Activated naive CD8-positive, alpha-beta T cell treated with anti-CD3 and anti-CD28 coated beads for 36 hours (primary cell): ENCODE measurements around the gene POLH. TPM values are rescaled to one million over a fixed set of nuclear protein-coding genes. Genes with fewer than 3 reads are reported as not detected.
A peak's percentile ranks its signal among the peaks of the same experiment; 100 is the strongest.
"Not testable (repeated sequence)": the region's sequence is repeated elsewhere in the genome, so short reads cannot be mapped to it uniquely, and the experiment has no call there.

Source experiments
- DNase-seq: peaks from one replicate; pipeline ENCODE4 v3.0.0; 2021
- H3K27ac Mint-ChIP-seq: one replicate; pipeline ENCODE4 v1.8.0; 2022; ENCODE audit warnings: mild to moderate bottlenecking, moderate library complexity, mixed read lengths
- H3K27me3 Mint-ChIP-seq: one replicate; pipeline ENCODE4 v1.8.0; 2022; ENCODE audit warnings: mild to moderate bottlenecking, mixed read lengths
- H3K36me3 Mint-ChIP-seq: one replicate; pipeline ENCODE4 v1.8.0; 2021; ENCODE audit warnings: mild to moderate bottlenecking, mixed read lengths
- H3K4me1 Mint-ChIP-seq: one replicate; pipeline ENCODE4 v1.8.0; 2021; ENCODE audit warnings: mixed read lengths
- H3K4me3 Mint-ChIP-seq: one replicate; pipeline ENCODE4 v1.8.0; 2022; ENCODE audit warnings: mild to moderate bottlenecking, moderate library complexity, mixed read lengths
- H3K9me3 Mint-ChIP-seq: one replicate; pipeline ENCODE4 v1.8.0; 2022; ENCODE audit warnings: mixed read lengths
- total RNA-seq, 2 experiments: library from RNA; stranded (reverse); gene quantifications; one replicate each; pipeline ENCODE4 v1.2.3, GENCODE V29; 2021

POLH gene
- total RNA-seq, 2 experiments from 2014 or later: 23.4 to 30.1 TPM

DNA sequence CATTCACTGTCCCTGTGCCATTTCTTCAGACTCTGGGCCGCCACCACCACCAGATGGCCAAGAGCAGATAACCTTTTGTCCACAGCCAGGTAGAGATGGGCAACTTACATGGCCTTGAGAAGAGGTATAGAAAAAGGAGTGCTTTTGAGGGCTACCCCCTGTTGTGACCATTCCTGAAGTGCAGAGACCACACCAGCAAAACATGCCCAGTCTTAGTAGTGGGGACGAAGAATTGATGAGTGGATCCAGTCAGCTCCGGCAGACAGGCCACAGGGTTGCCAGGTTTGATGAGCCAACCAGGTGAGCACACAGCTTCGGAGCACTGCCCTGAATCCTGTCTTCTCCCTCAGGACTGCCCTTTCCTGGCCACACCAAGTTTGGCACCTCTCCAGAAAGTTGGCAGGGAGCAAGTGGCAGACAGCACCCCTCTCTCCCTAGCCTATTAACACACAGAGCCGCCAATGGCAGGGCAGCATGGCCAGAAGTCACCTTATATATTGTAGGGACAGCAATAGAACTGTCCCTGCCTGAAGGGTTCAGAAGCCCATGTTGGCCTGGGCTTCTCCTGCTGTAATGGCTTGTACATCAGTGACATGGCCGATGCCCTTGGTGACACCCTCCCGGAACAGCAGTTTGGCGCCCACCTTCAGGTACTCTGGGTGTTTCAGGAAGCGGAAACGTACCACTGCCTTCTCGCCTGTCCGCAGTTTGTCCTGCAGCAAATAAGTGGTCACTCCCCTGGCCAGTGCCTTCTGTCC, 45.3 kb downstream of the POLH start:
- peaks cover 4% of the 10 kb centered on the region for H3K4me1 Mint-ChIP-seq
- H3K27me3 Mint-ChIP-seq: no peaks in the 10 kb centered on the region
- no peak overlapping the region for H3K4me3 Mint-ChIP-seq
- H3K9me3 Mint-ChIP-seq: no peaks in the 10 kb centered on the region
- DNase-seq: no peak
- H3K36me3 Mint-ChIP-seq: peaks cover 17% of the 10 kb centered on the region
- H3K27ac Mint-ChIP-seq: no peak overlapping the region

DNA sequence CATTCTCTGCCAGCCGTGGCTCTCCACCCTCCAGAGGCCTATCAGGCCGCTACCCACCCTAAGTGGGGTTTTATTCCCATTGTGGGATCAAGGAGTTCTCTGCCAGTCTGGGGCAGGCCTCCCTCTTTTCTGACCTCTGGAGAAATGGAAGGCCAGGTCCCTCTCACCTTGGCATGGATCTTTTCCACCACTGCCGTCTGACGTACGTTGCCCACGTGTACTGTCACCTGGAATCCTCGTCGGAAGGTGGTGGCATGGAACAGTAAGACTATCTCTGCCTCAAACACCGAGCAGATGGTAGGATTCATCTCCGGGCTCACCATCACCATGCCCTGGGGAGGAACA, 45.8 kb downstream of the POLH start:
- Mint-ChIP-seq H3K27ac (peak overlapping the region; percentile 30), H3K9me3 (no peaks in the 10 kb centered on the region), H3K36me3 (peaks cover 16% of the 10 kb centered on the region), H3K4me3 (no peak overlapping the region), H3K27me3 (no peaks in the 10 kb centered on the region), H3K4me1 (peaks cover 10% of the 10 kb centered on the region)
- no peak for DNase-seq

DNA sequence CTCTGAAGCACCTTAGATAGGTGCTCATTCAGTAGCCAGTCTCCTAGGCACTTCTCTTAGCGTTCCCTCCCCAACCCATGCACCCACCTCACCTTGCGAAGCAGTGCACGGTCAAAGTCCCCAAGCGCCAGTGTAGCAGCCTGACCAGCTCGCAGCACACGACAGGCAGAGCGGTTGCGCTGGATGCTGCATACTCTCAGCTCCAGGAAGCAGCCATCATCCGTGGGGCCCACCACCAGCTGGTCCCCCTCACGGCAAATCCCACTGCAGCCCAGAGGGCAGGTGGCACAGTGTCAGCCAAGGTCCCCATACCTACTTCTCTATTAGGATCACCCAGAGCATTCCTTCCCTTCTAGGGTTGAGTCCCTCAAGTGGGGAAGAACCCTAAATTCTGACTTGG, 46.6 kb downstream of the POLH start:
- no peak for DNase-seq
- H3K4me1 Mint-ChIP-seq: peaks cover 17% of the 10 kb centered on the region
- no peak overlapping the region for H3K4me3 Mint-ChIP-seq
- peaks cover 20% of the 10 kb centered on the region for H3K36me3 Mint-ChIP-seq
- H3K27me3 Mint-ChIP-seq: no peaks in the 10 kb centered on the region
- no peaks in the 10 kb centered on the region for H3K9me3 Mint-ChIP-seq
- H3K27ac Mint-ChIP-seq: no peak overlapping the region

DNA sequence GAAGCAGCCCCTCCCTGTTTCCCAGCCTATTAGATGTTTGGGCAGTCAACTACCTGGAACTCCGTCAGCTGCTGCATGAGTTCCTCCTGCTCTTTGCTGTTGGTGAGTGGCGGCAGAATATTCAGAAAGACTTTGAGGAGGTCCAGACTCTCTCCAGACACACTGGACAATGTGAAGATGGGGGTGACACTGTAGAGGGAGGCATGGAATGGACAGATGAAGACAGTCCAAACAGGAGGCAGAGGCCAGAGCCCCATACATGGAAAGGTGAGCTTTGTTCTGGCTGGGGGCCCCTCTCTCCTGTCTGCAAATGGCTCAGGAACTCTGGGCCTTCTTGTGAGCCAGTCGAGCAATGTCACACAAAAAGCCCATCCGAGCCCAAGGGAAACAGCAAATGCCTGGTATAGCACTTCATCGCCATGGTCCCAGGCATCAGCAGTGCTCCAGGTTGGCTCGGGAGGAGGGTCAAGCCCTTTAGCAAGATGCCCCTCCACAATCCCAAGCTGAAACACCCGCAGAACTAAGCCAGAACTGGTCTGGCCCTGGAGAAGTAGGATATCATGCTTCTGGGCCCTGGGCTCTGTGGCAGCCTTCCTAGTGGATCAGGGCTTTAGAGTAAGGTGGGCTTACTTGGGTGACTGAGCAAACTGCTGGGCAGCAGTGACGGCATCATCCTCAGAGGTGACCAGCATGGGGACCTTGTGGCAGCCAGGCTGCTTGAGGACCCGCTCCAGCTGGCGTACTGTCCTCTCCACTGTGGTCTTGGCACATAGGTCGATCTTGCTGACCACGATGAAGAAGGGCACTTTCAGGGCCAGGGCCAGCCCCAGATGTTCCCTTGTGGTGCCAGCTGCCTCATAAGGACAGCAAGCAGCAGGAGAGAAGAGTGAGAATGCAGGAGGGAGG, 48.1 kb downstream of the POLH start:
- H3K4me3 Mint-ChIP-seq: no peak overlapping the region
- no peaks in the 10 kb centered on the region for H3K27me3 Mint-ChIP-seq
- peaks cover 24% of the 10 kb centered on the region for H3K36me3 Mint-ChIP-seq
- no peaks in the 10 kb centered on the region for H3K9me3 Mint-ChIP-seq
- DNase-seq: no peak
- no peak overlapping the region for H3K27ac Mint-ChIP-seq
- H3K4me1 Mint-ChIP-seq: peaks cover 25% of the 10 kb centered on the region

DNA sequence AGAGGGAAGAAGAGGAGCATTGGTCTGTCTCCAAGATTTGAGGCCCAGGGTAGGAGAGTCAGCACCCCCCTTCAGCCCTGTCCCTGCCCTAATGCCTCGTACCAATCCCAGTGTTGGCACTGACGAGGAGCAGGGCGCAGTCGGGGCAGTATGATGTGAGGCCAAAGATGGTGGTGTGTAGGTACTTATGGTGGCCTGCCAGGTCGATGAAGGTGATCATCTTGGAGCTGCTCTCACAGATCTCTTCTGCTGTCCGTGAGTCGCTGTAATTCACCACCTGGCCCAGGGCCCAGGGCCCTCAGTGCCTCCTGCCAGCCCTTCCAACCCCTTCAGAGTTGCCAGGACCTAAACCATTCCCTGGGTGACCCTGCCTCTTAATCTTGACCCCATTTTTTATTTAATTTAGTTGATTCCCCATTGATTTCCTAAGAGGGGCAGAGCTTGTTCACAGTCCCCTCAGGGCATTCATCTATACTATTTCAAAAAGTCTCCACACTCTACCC, 48.9 kb downstream of the POLH start:
- H3K27me3 Mint-ChIP-seq: no peaks in the 10 kb centered on the region
- no peak overlapping the region for H3K27ac Mint-ChIP-seq
- no peak overlapping the region for H3K4me3 Mint-ChIP-seq
- H3K4me1 Mint-ChIP-seq: peaks cover 25% of the 10 kb centered on the region
- no peak for DNase-seq
- no peaks in the 10 kb centered on the region for H3K9me3 Mint-ChIP-seq
- peaks cover 24% of the 10 kb centered on the region for H3K36me3 Mint-ChIP-seq

DNA sequence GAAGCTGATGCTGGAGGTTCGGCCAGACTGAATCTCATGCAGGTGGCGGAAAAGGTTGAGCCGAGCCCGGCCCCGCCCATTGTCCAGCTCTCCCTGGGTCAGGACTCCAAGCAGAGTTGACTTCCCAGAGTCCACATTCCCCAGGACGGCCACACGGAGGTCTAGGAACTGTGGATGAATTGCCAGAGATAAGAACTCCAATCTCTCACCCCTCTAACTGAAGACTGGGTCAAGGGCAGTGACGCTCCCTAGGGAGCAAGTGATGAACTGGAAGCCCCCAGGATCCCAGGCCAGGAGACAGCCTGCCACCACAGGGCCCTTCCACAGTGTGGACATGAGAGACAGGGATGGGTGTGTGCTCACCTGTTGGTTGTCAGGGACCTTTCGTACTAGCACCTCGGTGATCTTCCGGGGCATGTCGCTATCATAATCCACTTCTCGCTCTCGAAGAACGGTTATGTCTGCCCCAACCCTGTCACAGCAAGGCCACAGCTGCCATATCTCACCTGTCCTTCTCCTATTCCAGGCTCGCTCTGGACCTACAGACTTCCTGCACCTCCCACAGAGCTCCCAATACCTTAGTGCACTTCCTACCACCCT, 49.5 kb downstream of the POLH start:
- Mint-ChIP-seq H3K4me3 (no peak overlapping the region), H3K36me3 (peaks cover 24% of the 10 kb centered on the region), H3K9me3 (no peaks in the 10 kb centered on the region), H3K27ac (no peak overlapping the region), H3K4me1 (peaks cover 30% of the 10 kb centered on the region), H3K27me3 (no peaks in the 10 kb centered on the region)
- DNase-seq: no peak

DNA sequence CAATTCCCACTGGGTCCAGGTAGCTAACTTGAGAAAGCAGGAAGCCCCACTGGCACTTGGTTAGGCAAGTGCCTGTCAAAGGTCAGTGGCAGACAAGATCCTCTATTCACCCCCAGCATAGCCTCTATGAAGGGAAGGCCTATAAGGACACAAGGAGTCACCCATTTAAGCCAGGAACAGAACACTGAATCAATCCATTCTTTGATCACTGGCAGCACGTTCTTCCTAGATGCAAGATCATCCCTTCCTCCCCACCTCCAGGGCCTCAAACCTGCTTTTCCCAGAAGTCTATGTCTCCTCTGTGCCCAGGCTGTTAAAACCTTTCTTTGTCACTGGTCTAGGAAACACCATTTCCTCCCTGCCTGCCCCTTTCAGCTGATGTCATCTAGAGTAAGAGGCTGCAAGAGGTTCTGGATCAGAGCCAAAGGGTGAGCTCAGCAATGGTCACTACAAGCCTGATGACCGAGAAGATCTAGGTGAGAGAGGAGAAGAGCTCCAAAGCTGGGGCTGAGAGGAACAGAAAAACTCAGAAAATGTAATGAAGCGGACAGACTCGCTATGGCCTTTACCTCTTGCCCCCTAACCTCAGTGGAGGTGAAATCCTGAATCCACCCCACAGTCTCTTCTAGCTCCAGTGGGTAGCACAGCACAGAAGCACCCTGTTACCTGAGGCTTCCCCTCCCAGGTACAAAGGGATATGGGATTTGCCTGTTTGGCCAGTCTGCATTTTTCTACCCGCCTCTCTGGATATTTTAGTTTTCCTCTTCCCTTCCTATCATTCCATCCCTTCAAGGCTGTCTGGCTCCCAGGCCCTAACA, 51.2 kb downstream of the POLH start:
- no peak for DNase-seq
- peaks cover 19% of the 10 kb centered on the region for H3K36me3 Mint-ChIP-seq
- H3K4me3 Mint-ChIP-seq: peak overlapping the region; percentile 61
- H3K27ac Mint-ChIP-seq: peak overlapping the region; percentile 83
- no peaks in the 10 kb centered on the region for H3K27me3 Mint-ChIP-seq
- no peaks in the 10 kb centered on the region for H3K9me3 Mint-ChIP-seq
- peaks cover 34% of the 10 kb centered on the region for H3K4me1 Mint-ChIP-seq

DNA sequence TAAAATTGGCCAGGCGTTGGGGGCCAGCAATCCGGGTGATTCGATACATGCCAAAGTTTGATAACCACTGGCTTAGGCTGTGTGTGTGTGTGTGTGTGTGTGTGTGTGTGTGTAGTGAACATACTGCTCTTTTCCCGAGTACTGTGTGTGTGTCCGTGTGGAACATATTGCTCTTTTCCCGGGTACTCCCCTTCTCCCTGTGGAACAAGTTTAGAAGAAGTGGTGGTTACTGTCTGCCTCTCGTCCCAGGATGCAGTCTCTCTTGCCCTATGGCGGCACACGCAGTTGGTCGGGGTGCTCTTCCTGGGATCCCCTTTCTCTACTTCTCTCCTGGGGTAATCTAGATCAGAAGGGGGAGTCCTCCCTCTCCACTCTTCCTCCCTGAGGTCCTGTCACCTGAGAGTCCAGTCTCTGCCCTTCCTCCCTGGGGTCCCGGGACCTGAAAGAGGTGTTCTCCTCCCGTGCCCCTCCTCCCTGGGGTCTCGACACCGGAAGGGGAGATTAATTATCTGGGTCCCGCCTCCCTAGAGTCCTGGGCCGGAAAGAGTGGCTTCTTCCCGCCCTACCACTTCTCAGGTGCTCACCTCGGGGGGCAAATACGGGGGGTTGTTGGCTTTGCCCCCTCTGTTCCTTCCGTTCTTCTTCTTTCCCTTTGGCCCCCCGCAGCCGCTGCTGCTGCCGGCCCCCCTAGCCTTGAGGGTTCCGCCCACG, 52.6 kb downstream of the POLH start:
- peak; percentile 65 for DNase-seq
- H3K27me3 Mint-ChIP-seq: no peaks in the 10 kb centered on the region
- peaks cover 34% of the 10 kb centered on the region for H3K4me1 Mint-ChIP-seq
- peak overlapping the region; percentile 98 for H3K27ac Mint-ChIP-seq
- H3K9me3 Mint-ChIP-seq: no peaks in the 10 kb centered on the region
- peak overlapping the region; percentile 100 for H3K4me3 Mint-ChIP-seq
- H3K36me3 Mint-ChIP-seq: peaks cover 17% of the 10 kb centered on the region

DNA sequence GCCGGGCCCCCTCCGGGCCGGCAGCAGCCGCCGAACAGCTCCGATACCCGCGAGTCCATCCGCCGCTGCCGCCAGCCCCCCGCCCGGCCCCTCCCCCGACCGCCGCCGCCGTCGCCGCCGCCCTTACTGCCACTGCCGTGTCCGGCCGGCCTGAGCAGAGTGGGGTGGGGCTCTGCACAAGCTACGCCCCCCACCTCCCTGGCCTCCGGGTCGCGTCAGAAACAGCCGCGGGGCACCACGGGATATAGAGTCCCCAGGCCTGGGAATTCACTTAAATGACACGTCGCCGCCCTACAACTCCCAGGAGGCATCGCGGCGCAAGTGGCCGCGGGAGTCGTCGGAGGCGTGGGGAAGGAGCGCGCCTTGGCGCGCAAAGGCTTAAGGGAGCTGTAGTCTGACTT, 53.1 kb downstream of the POLH start, which contains the start of gene GTPBP2:
GTPBP2 (minus strand) TSS at position 161 of the 401 bp plus-strand sequence; CDS start at position 59, 102 bp downstream.
- Mint-ChIP-seq H3K36me3 (peaks cover 14% of the 10 kb centered on the region), H3K27me3 (no peaks in the 10 kb centered on the region), H3K9me3 (no peaks in the 10 kb centered on the region), H3K4me1 (peaks cover 34% of the 10 kb centered on the region), H3K4me3 (peak within 1 kb of the TSS; percentile 100), H3K27ac (peak within 1 kb of the TSS; percentile 98)
- peak; percentile 97 for DNase-seq

DNA sequence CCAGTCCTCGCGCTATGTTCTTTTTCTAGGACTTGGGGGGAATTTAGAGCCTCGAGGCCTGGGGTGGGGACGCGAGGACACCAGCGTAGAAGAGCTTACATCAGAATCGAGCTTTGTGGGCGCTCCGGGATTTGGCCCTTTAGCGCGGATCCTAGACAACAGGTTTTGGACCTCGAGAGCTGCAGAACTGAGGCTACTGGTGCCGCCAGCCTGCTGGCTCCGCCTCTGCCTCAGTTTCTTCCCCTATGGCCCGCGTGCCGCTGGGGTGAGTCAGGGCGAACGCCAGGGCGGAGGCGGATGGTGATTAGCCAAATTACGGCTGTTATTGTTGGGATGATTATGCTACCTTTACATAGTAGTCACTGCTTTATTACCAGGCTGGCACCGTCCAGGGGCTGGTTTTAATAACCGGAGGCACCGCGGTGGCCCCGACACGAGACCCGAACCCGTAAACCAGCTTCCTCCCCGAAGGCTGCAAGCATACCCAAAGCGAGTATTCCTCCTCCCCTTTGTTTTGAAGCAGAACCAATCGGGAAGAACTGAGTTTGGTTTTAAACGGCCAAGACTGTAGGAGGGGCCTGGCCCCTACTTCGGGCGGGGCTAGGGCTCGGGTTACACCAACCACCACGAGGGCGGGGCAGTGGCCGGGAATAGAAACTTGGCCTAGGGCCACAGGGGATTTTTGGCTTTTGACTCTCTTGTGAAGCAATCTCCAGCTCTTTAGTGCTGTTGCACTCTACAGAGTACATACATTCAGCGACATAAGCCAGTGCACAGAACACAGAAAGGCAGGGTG, 53.7 kb downstream of the POLH start:
- H3K27me3 Mint-ChIP-seq: no peaks in the 10 kb centered on the region
- DNase-seq: peak; percentile 93
- H3K36me3 Mint-ChIP-seq: peaks cover 14% of the 10 kb centered on the region
- H3K27ac Mint-ChIP-seq: peak overlapping the region; percentile 98
- H3K4me1 Mint-ChIP-seq: peaks cover 35% of the 10 kb centered on the region
- peak overlapping the region; percentile 100 for H3K4me3 Mint-ChIP-seq
- H3K9me3 Mint-ChIP-seq: no peaks in the 10 kb centered on the region

DNA sequence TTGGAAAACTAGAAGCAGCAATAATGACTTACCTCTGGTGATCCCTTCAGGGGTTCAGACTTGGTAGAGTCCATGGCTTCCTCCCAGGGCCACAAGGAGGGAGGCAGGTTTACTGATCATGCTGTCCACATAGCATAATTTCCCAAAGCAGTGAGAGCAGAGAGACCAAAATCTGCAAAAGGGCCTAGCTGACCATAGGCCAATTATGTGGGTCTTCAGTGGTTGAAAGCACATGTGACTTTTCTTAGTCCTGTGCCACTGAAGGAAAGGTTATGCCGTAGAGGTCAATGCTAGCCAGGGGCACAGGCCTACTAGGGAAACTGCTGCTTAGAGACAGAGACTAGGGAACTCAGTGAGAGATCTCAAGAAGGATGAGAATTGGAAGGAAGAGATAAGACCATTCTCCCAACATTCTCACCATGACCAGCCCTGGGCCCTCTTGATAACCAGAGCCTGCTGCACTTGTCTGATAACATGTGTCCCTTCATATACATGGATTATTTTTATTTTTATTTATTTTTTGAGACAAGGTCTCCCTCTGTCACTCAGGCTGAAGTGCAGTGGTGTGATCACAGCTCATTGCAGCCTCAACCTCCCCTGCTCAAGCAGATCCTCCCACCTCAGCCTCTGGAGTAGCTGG, 55.1 kb downstream of the POLH start:
- H3K27me3 Mint-ChIP-seq: no peaks in the 10 kb centered on the region
- H3K4me3 Mint-ChIP-seq: peak overlapping the region; percentile 15
- no peak for DNase-seq
- H3K27ac Mint-ChIP-seq: peak overlapping the region; percentile 67
- H3K4me1 Mint-ChIP-seq: peaks cover 41% of the 10 kb centered on the region
- H3K36me3 Mint-ChIP-seq: peaks cover 11% of the 10 kb centered on the region
- no peaks in the 10 kb centered on the region for H3K9me3 Mint-ChIP-seq

DNA sequence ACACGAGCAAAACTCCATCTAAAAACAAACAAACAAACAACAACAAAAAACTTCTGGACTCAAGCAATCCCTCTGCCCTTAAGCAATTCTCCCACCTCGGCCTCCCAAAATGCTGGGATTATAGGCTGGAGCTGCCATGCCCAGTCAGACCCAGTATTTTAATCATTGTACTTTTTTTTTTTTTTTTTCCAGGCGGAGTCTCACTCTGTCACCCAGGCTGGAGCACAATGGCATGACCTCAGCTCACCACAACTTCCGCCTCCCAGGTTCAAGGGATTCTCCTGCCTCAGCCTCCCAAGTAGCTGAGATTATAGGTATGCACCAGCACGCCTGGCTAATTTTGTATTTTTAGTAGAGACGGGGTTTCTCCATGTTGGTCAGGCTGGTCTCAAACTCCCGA, 57.0 kb downstream of the POLH start:
- not testable (repeated sequence) for H3K27me3 Mint-ChIP-seq, H3K4me3 Mint-ChIP-seq, H3K27ac Mint-ChIP-seq, H3K9me3 Mint-ChIP-seq, DNase-seq
- Mint-ChIP-seq H3K4me1 (peaks cover 29% of the 10 kb centered on the region), H3K36me3 (peaks cover 16% of the 10 kb centered on the region)
